HG02763 (cell line): ENCODE measurements around the gene MRC2.
"Not testable (repeated sequence)": the region's sequence is repeated elsewhere in the genome, so short reads cannot be mapped to it uniquely, and the experiment has no call there.

Experiments used
- ATAC-seq: cut with Tn5 transposase; IDR thresholded peaks from one replicate; pipeline ENCODE4 v1.9.1; 2021; ENCODE audit warnings: mild to moderate bottlenecking, moderate library complexity; ENCODE audit not compliant: unreplicated experiment

Gene MRC2

GRCh38 chr17:62676231-62676943 is 48.9 kb downstream of the MRC2 start:
- no peak for ATAC-seq

GRCh38 chr17:62676952-62677596 is 49.6 kb downstream of the MRC2 start:
- no peak for ATAC-seq

- no peak for ATAC-seq
Measured at GRCh38 chr17:62678214-62678919, 50.9 kb downstream of the MRC2 start.

- no peak for ATAC-seq
Measured at GRCh38 chr17:62679866-62680377, 52.5 kb downstream of the MRC2 start.

GRCh38 chr17:62680541-62681052 is 53.1 kb downstream of the MRC2 start:
- ATAC-seq = no peak

- ATAC-seq = no peak
Measured at GRCh38 chr17:62681061-62681938, 53.8 kb downstream of the MRC2 start.

GRCh38 chr17:62681939-62682381 is 54.5 kb downstream of the MRC2 start:
- no peak for ATAC-seq

- no peak for ATAC-seq
Measured at GRCh38 chr17:62684179-62684578, 56.7 kb downstream of the MRC2 start.

- no peak for ATAC-seq
Measured at GRCh38 chr17:62687997-62688396, 60.5 kb downstream of the MRC2 start.

GRCh38 chr17:62688398-62689160 is 61.1 kb downstream of the MRC2 start:
- no peak for ATAC-seq

GRCh38 chr17:62689441-62690167 is 62.1 kb downstream of the MRC2 start:
- no peak for ATAC-seq

- no peak for ATAC-seq
Measured at GRCh38 chr17:62690168-62690897, 62.9 kb downstream of the MRC2 start.

GRCh38 chr17:62691589-62691915 is 64.1 kb downstream of the MRC2 start:
- not testable (repeated sequence) for ATAC-seq

GRCh38 chr17:62692159-62692651 is 64.7 kb downstream of the MRC2 start:
- ATAC-seq = no peak

- ATAC-seq = no peak
Measured at GRCh38 chr17:62692721-62693431, 65.4 kb downstream of the MRC2 start.

- no peak for ATAC-seq
Measured at GRCh38 chr17:62693616-62694409, 66.3 kb downstream of the MRC2 start.
